HG02885 (cell line): ENCODE data around the gene ZBTB17.
"Not testable (repeated sequence)": the region's sequence is repeated elsewhere in the genome, so short reads cannot be mapped to it uniquely, and the experiment has no call there.

Source experiments
- ATAC-seq: cut with Tn5 transposase; IDR thresholded peaks from one replicate; pipeline ENCODE4 v1.9.1; 2021; ENCODE audit warnings: mild to moderate bottlenecking; ENCODE audit not compliant: unreplicated experiment, poor library complexity

ZBTB17 gene

GRCh38 chr1:15939181-15940109 is 36.5 kb downstream of the ZBTB17 start:
- ATAC-seq, result no peak

DNA sequence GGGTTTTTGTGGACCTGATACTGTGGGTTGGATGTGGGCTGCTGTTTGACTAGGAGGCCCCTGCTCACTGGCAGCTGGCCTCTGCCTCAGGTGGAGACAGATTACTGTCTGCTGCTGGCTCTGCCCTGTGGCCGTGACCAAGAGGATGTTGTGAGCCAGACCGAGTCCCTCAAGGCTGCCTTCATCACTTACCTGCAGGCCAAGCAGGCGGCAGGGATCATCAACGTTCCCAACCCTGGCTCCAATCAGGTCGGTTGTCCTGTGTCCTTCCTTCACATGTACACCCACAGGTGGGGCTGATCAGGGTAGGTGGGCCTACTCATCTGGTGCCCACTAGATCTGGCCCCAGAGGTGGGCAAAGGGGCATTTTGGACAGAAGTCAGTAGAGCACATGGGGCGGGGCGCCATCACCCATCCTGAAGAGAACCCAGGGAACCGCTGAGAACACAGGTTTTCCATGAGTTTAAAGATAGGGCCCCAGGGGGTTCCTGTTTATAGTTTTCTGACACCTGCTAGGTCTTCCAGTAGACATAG is 37.2 kb downstream of the ZBTB17 start:
- ATAC-seq, result no peak

GRCh38 chr1:15937706-15938168 is 38.2 kb downstream of the ZBTB17 start:
- ATAC-seq, result no peak

DNA sequence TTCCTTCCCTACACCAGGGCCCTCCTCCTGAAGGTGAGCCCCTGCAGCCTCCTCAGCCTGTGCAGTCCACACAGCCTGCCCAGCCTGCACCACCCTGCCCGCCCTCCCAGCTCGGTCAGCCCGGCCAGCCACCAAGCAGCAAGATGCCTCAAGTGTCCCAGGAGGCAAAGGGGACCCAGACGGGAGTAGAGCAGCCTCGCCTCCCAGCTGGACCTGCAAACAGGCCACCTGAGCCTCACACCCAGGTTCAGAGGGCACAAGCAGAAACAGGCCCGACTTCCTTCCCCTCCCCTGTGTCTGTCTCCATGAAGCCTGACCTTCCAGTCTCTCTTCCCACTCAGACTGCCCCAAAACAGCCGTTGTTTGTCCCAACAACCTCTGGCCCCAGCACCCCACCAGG is 38.8 kb downstream of the ZBTB17 start:
- ATAC-seq, result no peak

DNA sequence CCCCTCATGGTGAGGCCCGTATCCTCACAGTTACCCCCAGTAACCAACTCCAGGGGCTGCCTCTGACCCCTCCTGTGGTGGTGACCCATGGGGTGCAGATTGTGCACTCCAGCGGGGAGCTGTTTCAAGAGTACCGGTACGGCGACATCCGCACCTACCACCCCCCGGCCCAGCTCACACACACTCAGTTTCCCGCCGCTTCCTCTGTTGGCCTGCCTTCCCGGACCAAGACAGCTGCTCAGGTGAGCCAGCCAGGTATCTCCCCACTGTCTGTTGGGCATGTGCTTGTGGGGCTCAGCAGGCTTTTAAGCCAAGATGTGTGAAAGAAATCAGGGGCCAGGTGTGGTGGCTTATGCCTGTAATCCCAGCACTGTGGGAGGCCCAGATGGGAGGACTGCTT is 39.9 kb downstream of the ZBTB17 start:
- no peak for ATAC-seq

DNA sequence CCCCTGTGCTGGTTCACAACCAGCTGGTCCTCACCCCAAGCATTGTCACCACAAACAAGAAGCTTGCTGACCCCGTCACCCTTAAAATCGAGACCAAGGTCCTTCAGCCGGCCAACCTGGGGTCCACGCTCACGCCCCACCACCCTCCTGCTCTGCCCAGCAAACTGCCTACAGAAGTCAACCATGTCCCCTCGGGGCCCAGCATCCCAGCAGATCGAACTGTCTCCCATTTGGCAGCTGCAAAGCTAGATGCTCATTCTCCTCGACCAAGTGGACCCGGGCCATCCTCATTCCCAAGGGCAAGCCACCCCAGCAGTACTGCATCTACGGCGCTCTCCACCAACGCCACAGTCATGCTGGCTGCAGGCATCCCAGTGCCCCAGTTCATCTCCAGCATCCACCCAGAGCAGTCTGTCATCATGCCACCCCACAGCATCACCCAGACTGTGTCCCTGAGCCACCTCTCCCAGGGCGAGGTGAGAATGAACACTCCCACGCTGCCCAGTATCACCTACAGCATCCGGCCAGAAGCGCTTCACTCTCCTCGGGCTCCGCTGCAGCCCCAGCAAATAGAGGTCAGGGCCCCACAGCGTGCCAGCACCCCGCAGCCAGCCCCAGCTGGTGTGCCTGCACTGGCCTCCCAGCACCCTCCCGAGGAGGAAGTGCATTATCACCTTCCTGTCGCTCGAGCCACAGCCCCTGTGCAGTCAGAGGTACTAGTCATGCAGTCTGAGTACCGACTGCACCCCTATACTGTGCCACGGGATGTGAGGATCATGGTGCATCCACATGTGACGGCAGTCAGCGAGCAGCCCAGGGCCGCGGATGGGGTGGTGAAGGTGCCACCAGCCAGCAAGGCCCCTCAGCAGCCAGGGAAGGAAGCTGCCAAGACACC is 40.6 kb downstream of the ZBTB17 start:
- no peak for ATAC-seq

- ATAC-seq, result no peak
Measured at GRCh38 chr1:15934211-15935055, 41.5 kb downstream of the ZBTB17 start.

- ATAC-seq, result no peak
Measured at GRCh38 chr1:15933684-15934083, 42.2 kb downstream of the ZBTB17 start.

DNA sequence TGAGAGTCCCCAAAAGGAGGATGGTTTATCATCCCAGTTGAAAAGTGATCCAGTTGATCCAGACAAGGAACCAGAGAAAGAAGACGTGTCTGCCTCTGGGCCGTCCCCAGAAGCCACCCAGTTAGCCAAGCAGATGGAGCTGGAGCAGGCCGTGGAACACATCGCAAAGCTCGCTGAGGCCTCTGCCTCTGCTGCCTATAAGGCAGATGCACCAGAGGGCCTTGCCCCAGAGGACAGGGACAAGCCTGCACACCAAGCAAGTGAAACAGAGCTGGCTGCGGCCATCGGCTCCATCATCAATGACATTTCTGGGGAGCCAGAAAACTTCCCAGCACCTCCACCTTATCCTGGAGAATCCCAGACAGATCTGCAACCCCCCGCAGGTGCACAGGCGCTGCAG is 43.3 kb downstream of the ZBTB17 start:
- ATAC-seq, result no peak

- ATAC-seq, result no peak
Measured at GRCh38 chr1:15931884-15932283, 44.0 kb downstream of the ZBTB17 start.

- no peak for ATAC-seq
Measured at GRCh38 chr1:15931401-15931800, 44.5 kb downstream of the ZBTB17 start.

- no peak for ATAC-seq
Measured at GRCh38 chr1:15928971-15929965, 46.6 kb downstream of the ZBTB17 start.

- not testable (repeated sequence) for ATAC-seq
Measured at GRCh38 chr1:15926448-15926847, 49.5 kb downstream of the ZBTB17 start.

DNA sequence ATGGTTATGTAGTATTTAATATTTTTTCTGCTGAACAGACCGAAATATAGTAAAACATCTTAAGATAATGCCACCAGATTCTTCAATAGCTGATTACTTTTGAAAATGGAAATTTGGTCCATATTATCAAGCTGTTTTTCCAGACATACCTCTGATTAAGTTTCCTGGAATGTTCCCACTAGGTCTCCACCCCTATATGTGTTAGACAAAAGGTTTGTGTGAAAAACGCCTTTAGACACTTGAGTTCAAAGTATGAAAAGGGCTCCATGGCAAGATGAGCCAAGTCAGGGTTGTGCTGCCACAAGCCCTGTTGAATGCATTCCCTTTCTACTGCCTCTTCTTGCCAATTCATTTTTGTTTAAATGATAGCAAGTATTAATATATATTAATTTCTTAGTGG is 52.7 kb downstream of the ZBTB17 start:
- no peak for ATAC-seq

GRCh38 chr1:15918962-15919715 is 56.8 kb downstream of the ZBTB17 start:
- ATAC-seq, result peak; percentile 73

DNA sequence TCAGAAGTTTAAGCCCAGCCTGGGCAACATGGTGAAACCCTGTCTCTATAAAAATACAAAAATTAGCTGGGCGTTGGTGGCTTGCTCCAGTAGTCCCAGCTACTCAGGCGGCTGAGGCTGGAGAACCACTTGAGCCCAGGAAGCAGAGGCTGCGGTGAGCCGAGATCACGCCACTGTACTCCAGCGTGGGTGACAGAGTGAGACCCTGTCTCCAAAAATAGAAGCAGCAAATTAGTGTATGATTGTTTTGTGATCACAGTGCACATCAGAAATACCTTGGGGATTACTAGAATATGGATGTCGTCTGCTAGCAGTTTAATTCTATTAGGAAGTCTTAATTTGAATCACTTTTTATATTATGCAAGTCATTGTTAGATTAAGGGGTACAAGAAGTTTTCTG is 59.0 kb downstream of the ZBTB17 start:
- no peak for ATAC-seq

DNA sequence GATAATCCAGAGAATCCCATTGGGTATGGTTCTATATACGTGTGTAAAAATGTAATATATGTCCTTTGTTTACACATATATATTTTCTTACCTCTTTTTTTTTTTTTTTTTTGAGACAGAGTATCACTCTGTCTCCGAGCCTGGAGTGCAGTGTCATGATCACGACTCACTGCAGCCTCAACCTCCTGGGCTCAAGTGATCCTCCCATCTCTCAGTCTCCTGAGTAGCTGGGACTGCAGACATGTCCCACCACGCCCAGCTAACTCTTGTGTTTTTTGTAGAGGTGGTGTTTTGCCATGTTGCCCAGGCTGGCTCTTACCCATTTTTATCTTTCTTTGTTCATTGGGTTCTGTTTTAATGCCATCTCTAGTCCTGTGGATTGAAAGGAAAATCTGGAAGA is 59.5 kb downstream of the ZBTB17 start:
- no peak for ATAC-seq

DNA sequence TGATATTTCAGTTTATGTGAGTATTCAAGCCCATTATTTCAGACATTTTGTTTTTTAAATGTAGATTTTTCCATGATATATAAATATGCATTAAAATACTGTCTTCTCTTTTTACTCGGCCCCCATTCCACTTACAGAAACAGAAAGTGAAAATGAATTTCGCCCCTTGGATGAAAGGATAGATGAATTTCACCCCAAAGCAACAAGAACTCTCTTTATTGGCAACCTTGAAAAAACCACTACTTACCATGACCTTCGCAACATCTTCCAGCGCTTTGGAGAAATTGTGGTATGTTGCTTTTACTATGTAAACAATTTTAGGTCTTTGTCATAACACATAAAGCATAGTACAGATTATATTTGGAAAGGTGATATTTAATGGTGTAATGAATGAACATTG is 59.9 kb downstream of the ZBTB17 start:
- ATAC-seq, result no peak
